AG10803 (cell line): ENCODE data around the gene PTPRU.
A peak's percentile ranks its signal among the peaks of the same experiment; 100 is the strongest.

ENCODE experiments used
- DNase-seq: peaks from one replicate; pipeline ENCODE4 v3.0.0; 2010; ENCODE audit warnings: low read depth
- H3K4me3 ChIP-seq: 2 replicates; pipeline ENCODE4 v1.5.1; 2011; ENCODE audit warnings: mild to moderate bottlenecking, low read length, control low read depth
- TF ChIP-seq, protein P1 (sequence below): conservative IDR thresholded peaks from 2 replicates; pipeline ENCODE4 v1.5.1; 2011; ENCODE audit warnings: mild to moderate bottlenecking, low read length, control low read depth, inconsistent platforms

The PTPRU gene

DNA sequence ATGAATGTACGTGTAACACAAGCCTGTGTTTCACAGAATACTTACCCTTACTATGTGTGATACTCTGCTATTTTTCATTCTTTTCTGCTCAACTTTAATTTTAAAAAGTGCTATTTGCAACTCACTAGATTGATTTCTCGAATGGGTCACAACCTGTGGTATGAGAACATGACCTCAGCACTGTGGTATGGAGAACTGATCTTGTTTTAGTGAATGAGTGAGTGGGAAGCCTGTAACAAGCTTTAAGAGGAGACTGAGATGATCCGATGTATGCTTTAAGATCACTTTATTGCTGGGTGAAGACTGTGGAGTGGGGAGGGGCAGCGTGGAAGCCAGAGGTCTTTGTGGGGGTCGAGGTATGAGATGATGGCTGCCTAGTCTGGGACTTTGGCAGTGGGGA, 27.1 kb upstream of the PTPRU start:
- TF ChIP-seq, protein P1, sequence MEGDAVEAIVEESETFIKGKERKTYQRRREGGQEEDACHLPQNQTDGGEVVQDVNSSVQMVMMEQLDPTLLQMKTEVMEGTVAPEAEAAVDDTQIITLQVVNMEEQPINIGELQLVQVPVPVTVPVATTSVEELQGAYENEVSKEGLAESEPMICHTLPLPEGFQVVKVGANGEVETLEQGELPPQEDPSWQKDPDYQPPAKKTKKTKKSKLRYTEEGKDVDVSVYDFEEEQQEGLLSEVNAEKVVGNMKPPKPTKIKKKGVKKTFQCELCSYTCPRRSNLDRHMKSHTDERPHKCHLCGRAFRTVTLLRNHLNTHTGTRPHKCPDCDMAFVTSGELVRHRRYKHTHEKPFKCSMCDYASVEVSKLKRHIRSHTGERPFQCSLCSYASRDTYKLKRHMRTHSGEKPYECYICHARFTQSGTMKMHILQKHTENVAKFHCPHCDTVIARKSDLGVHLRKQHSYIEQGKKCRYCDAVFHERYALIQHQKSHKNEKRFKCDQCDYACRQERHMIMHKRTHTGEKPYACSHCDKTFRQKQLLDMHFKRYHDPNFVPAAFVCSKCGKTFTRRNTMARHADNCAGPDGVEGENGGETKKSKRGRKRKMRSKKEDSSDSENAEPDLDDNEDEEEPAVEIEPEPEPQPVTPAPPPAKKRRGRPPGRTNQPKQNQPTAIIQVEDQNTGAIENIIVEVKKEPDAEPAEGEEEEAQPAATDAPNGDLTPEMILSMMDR, result no peak
- H3K4me3 ChIP-seq, result no peak overlapping the region
- peak; percentile 58 for DNase-seq

DNA sequence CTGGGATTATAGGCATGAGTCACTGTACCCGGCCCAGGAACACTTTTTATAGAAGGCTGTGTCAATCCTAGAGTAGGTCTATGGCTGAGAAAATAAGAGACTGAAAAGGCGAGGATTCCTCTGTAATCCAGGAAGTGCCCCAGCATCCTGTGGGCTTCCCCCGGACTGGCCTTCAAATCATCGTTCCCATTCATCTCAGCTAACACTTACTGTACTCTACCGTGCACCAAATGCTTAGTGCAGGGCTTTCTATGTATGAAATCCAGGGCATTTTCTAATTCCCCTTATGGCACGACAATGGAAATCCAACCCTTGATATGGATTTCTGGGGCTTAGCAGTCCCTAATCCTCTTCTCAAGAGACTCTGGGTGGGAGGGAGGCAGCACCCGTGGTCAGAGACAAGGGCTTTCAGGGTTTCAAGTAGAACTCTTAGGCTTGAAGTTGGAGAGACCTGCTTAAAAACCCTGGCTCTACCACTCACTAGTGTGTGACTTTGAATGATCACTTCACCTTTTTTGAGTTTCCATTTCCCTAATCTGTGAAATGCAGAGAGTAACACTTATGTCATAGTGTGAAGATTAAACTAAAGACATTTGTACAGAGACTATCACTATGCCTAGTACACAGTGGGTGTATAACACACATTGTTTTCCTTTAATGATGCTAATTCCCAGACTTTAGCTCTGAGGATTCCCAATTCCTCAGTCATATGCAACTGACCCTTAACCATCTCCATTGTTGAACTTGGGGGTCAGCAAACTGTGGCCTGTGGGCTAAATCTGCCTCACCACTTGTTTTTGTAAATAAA, 25.8 kb upstream of the PTPRU start:
- DNase-seq, result no peak
- TF ChIP-seq, protein P1, result no peak
- H3K4me3 ChIP-seq, result no peak overlapping the region

DNA sequence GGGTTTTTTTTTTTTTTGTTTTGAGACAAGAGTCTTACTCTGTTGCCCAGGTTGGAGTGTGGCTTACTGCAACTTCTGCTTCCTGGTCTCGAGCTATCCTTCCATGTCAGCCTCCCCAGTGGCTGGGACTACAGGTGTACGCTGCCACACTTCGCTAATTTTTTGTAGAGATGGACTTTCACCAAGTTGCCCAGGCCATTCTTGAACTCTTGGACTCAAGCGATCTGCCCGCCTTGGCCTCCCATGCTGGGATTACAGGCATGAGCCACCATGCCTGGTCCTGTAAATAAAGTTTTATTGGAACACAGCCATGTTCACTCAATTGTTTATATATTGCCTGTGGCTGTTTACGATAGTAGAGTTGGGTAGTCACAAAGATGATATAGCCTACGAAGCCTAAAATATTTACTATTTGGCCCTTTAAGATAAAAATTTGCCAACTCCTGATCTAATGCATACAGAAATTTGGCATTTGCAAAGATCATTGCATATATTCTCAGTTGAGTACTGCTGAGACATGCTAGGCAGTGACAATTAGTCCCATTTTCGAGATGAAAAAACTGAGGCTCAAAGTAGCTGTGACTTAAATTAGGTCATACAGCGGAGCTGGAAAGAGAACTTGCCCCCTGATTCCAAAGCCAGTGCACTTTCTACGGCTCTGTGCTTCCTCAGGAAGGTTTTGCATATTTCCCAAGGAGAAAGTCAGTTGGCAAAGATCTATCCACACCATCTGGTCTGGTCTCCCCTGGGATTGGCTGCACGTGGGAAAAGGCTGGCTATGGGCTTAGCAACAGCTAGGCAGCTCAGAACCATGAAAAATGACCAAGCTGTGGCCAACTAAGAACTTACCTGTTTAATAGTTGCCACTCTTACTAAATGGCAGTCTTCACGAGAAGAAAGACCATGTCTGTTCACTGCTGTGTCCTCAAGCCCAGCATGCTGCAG, 25.0 kb upstream of the PTPRU start:
- no peak overlapping the region for H3K4me3 ChIP-seq
- TF ChIP-seq, protein P1, result no peak
- peak; percentile 91 for DNase-seq

DNA sequence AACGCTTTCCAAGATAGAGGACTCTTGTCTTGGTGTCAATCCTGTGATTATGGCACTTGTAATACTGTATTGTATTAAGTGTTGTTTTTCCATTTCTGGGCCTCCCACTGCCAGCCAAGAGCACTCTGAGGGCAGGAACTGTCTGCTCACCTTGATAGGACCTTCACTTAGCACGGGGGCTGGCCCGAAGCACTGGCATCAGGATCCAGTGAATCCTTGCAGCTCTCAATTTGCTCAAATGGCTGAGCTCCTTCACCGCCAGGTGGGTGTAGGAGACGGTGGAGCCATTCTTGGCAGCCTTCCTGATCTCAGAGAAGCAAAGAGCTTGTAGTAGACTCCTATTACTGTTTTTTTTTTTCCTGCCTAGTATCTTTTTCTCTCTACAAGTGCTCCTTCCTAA, 23.3 kb upstream of the PTPRU start:
- H3K4me3 ChIP-seq, result no peak overlapping the region
- TF ChIP-seq, protein P1, result no peak
- no peak for DNase-seq

DNA sequence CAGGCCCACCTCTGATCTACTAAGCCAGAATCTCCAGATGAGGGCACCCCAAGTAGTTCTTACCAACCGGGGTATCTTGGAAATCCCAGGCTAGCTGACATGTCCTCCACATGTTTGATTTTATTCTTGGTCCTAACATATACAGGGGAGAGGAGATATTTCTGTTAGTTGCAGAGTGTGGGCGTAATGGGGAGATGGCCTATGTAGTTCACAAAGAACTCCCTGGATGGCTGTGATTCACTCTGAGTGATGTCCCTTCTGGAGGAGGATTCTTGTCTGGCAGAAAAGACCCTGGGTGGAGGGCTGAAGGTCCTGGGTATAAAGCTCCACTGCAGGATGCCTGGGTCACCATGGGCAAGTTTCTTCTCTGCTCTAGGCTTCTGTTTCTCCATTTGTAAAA, 18.7 kb upstream of the PTPRU start:
- DNase-seq, result no peak
- no peak overlapping the region for H3K4me3 ChIP-seq
- TF ChIP-seq, protein P1, result no peak

DNA sequence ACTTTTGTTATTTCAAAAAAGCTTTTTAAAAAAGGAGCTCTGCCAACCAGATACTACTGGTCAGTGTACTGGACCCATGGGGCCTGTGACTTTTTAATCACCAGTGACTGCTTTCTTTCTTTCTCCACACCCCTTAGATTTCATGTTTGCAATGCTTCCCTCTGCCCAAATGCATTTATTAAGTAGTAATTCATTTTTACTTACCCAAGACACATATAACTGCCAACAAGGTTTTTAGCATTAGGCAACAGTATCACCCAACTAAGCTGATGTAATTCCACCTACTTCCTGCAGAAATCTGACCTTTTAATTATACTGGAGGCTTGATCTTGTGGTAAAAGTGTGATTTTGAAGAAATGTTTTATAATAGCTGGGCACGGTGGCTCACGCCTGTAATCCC, 18.1 kb upstream of the PTPRU start:
- TF ChIP-seq, protein P1, result no peak
- peak; percentile 89 for DNase-seq
- no peak overlapping the region for H3K4me3 ChIP-seq
